Spleen (tissue), 7 donors: ENCODE measurements around the gene MANSC4.

Experiments
- POLR2A ChIP-seq, 3 donors: fragments of 450-650 bp; IDR thresholded peaks; one replicate each; pipeline ENCODE4 v1.5.1; 2017; ENCODE audit warnings: antibody characterized with exemption in 3 of 3, mild to moderate bottlenecking in 1 of 3
- POLR2AphosphoS5 ChIP-seq, 3 donors: sonication (generic); formaldehyde crosslinking; IDR thresholded peaks; one replicate each; pipeline ENCODE4 v1.5.1; 2017; ENCODE audit warnings: antibody characterized with exemption in 3 of 3
- TF ChIP-seq, protein P1 (sequence below), 11 experiments: fragments of 200-600 bp in 7 of 11; fragments of 450-650 bp in 4 of 11; sonication (generic) in 4 of 11; IDR thresholded peaks in 8 of 11; conservative IDR thresholded peaks in 3 of 11; 1 replicate in 7 of 11; 2 replicates in 4 of 11; pipeline versions ENCODE4 v1.4.0 to v1.8.0; 2016 to 2021; ENCODE audit warnings: antibody characterized with exemption in 11 of 11, inconsistent platforms in 4 of 11, mild to moderate bottlenecking in 1 of 11
- donor health status: DM: no; HTN: no; CAD: no; lungs with moderate emphysema.
- donor health status: DM: no; HTN: no; CAD: no.
- donor health status: DM: no; HTN: no; CAD: no.

DNA sequence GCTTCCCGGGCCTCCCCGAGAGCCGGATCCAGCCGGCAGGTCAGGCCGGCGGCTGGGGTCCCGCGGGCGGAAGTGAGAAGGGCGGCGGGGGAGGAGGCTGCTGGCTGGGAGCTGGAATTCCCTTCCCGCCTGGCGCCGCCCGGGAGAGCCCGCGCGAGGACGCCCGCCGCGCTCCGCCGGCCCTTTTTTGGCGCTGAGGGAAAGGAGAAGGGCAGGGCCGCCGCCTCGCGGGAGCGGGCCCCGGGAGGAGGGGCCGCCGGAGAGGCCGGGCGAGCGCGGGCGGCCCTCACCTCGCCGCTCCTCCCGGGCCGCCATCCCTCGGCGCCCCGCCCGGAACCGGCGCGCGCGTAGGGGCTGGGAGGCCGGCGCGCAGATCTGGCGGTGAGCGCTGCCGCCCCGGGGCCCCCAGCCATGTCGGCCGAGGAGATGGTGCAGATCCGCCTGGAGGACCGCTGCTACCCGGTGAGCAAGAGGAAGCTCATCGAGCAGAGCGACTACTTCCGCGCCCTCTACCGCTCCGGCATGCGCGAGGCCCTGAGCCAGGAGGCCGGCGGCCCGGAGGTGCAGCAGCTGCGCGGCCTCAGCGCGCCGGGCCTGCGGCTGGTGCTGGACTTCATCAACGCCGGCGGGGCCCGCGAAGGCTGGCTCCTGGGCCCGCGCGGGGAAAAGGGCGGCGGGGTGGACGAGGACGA is at the start of gene MANSC4, which contains the start of gene KLHL42:
- TF ChIP-seq, protein P1, sequence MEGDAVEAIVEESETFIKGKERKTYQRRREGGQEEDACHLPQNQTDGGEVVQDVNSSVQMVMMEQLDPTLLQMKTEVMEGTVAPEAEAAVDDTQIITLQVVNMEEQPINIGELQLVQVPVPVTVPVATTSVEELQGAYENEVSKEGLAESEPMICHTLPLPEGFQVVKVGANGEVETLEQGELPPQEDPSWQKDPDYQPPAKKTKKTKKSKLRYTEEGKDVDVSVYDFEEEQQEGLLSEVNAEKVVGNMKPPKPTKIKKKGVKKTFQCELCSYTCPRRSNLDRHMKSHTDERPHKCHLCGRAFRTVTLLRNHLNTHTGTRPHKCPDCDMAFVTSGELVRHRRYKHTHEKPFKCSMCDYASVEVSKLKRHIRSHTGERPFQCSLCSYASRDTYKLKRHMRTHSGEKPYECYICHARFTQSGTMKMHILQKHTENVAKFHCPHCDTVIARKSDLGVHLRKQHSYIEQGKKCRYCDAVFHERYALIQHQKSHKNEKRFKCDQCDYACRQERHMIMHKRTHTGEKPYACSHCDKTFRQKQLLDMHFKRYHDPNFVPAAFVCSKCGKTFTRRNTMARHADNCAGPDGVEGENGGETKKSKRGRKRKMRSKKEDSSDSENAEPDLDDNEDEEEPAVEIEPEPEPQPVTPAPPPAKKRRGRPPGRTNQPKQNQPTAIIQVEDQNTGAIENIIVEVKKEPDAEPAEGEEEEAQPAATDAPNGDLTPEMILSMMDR (IDR thresholded peaks at IDR 0.05 in 8 of 11, conservative IDR thresholded peaks at IDR 0.05 in 3 of 11), result peak in 1 of 11 experiments; percentile 16
- TF ChIP-seq POLR2A (IDR thresholded peaks at IDR 0.05) (no peak), POLR2AphosphoS5 (IDR thresholded peaks at IDR 0.05) (peak; percentile 21 to 69 (median 65))
